GM06990 (cell line): ENCODE results near the gene HHIP.

Source experiments
- DNase-seq: peaks from one replicate; pipeline ENCODE4 v3.0.0-alpha.2; 2011; ENCODE audit not compliant: insufficient read length; ENCODE audit errors: extremely low read depth
- H3K27me3 ChIP-seq: replicated peaks from 2 replicates; pipeline ENCODE4 v1.6.0; 2011; ENCODE audit warnings: low read length; ENCODE audit not compliant: control insufficient read depth, insufficient read depth
- H3K36me3 ChIP-seq: 2 replicates; pipeline ENCODE4 v1.5.1; 2011; ENCODE audit warnings: low read length; ENCODE audit not compliant: control insufficient read depth, insufficient read depth
- H3K4me3 ChIP-seq: replicated peaks from 2 replicates; pipeline ENCODE4 v1.5.1; 2011; ENCODE audit warnings: low read depth, mild to moderate bottlenecking, control low read depth, low read length
- TF ChIP-seq, protein P1 (sequence below): IDR thresholded peaks from 2 replicates; pipeline ENCODE4 v1.5.1; 2011; ENCODE audit warnings: low read length, control low read depth, mild to moderate bottlenecking, inconsistent platforms; ENCODE audit not compliant: insufficient read depth, poor library complexity, severe bottlenecking

Gene HHIP

DNA sequence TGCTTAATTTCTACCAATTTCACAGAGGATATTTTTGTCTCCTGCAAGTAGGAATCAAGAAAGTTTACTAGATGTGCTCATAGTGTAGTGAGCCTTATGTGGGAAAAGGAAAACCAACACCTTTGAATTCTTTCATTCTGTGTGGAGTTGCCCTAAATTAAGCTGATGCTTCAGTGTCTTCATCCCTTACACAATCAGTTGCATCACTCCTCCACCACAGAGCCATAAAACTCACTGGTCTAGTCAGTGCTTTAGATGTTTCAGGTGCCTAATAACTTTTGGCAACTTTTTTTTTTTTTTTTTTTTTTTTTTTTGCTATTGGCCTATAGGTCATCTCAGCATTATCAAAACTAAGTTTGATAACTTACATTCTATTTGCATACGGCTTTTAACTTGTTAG lies 41.5 kb downstream of the HHIP start:
- TF ChIP-seq, protein P1, sequence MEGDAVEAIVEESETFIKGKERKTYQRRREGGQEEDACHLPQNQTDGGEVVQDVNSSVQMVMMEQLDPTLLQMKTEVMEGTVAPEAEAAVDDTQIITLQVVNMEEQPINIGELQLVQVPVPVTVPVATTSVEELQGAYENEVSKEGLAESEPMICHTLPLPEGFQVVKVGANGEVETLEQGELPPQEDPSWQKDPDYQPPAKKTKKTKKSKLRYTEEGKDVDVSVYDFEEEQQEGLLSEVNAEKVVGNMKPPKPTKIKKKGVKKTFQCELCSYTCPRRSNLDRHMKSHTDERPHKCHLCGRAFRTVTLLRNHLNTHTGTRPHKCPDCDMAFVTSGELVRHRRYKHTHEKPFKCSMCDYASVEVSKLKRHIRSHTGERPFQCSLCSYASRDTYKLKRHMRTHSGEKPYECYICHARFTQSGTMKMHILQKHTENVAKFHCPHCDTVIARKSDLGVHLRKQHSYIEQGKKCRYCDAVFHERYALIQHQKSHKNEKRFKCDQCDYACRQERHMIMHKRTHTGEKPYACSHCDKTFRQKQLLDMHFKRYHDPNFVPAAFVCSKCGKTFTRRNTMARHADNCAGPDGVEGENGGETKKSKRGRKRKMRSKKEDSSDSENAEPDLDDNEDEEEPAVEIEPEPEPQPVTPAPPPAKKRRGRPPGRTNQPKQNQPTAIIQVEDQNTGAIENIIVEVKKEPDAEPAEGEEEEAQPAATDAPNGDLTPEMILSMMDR, result no peak
- no peaks in the 10 kb centered on the region for H3K27me3 ChIP-seq
- H3K36me3 ChIP-seq, result no peaks in the 10 kb centered on the region
- DNase-seq, result no peak
- H3K4me3 ChIP-seq, result no peak overlapping the region

DNA sequence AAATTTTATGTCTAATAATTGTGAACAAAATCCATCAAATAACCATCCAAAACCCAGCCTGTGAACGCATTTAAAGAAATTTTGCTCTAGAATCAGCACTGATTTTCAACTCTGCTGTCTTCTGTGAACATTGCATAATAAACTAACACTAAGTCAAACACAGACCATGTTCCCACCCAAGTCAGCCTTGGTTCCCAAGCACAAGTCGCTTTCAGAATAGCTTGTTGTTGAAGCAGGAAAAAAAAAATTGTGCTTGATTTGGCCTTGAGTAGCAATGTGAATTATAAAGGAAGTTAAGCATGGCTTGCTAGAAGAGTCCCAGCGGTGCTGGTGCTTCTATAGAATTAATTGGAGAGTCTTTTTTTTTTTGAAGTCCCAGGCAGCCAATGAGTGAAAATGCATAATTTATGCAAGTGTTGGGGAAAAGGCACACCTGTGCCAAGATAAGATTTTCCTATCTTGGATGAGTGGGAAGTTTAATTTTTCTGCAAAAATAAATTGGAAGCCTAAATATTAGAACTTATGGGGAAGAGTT lies 42.1 kb downstream of the HHIP start:
- Histone ChIP-seq H3K36me3 (no peaks in the 10 kb centered on the region), H3K4me3 (no peak overlapping the region), H3K27me3 (no peaks in the 10 kb centered on the region)
- TF ChIP-seq, protein P1, result no peak
- DNase-seq, result no peak

DNA sequence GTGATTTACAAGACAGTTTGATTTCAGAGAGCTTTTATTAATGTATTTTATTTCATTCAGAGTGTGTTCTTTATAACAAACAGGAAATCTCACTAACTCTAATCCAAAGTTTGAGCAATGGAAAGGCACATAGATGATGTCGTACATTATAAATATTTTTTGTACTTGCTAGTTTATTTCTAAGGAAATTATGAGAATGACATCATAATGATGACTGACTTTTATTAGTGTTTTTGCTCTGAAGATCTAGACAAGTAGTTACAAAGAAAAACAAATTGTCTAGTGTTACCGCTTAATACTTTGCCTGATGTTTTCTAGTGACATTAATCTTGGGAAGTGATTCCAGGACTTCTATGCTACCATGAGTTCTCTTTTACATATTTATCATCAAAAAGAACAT lies 43.2 kb downstream of the HHIP start:
- no peaks in the 10 kb centered on the region for H3K36me3 ChIP-seq
- TF ChIP-seq, protein P1, result no peak
- no peaks in the 10 kb centered on the region for H3K27me3 ChIP-seq
- no peak for DNase-seq
- no peak overlapping the region for H3K4me3 ChIP-seq

DNA sequence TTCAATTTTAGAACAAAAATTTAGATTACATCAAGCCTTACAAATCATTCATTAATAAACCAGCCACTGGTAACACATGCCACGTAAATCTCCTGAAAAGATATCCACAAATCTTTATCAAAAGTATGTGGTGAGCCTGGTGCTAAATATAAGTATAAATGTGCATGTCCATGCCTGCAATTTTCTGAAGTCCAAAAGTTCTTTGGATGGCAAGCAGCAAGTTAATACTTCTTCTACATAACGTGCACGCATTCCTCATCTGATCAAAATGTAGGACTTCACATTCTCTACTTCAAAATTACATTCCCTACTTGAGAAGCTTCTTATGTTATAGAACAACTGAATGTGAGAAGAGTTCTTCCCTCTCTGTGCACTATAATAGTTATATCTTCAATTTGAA lies 49.8 kb downstream of the HHIP start:
- no peaks in the 10 kb centered on the region for H3K36me3 ChIP-seq
- no peaks in the 10 kb centered on the region for H3K27me3 ChIP-seq
- DNase-seq, result no peak
- no peak overlapping the region for H3K4me3 ChIP-seq
- TF ChIP-seq, protein P1, result no peak

DNA sequence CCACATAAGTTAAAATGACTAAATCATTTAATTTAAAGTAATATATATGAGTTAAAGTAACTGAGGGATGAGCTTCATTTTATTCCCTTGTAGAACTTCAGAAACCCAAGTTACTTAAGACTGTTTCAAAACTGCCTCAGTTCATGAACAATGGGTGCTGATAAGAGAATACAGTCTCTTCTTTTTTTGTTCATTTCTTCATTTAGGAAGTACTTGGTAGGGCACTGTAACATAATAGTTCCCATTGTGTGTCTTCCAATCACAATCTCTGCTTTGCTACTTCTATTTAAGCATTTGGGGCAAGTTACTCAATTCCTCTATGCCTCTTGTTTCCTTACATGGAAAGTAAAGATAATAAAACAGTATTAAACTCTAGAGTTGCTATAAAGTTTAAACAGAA lies 50.4 kb downstream of the HHIP start:
- Histone ChIP-seq H3K4me3 (no peak overlapping the region), H3K36me3 (no peaks in the 10 kb centered on the region), H3K27me3 (no peaks in the 10 kb centered on the region)
- DNase-seq, result no peak
- TF ChIP-seq, protein P1, result no peak

DNA sequence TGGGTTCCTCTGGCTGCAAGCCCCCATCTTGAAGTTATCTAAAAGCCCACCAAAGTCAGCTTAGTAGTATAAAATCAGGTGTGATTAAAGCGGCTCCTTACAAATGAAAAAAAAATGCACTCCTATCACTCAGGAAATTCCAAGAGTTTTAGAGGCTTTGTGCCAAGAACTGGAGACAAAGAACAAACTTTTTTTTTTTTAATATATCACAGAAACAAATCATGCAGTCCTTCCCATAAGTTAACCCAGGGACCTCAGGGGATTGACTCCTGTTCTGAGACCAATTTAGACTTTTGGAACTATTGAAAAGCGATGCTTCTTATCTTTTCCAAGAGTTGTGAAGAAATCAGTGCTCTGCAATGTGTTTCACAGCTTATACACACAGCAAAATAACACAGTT lies 53.6 kb downstream of the HHIP start:
- DNase-seq, result no peak
- TF ChIP-seq, protein P1, result no peak
- Histone ChIP-seq H3K27me3 (no peaks in the 10 kb centered on the region; the same call in 1 of the 2 replicates), H3K36me3 (no peaks in the 10 kb centered on the region), H3K4me3 (no peak overlapping the region)
